D341Med (cell line): ENCODE measurements around the gene PABPC4L.
"Not testable (repeated sequence)": the region's sequence is repeated elsewhere in the genome, so short reads cannot be mapped to it uniquely, and the experiment has no call there.

Experiments used
- DNase-seq: peaks from one replicate; pipeline ENCODE4 v3.0.0; 2012; ENCODE audit warnings: low spot score

The PABPC4L gene

GRCh38 chr4:134201216-134202161 is at the start of gene PABPC4L:
Gene PABPC4L (minus strand): TSS chr4:134201789. CDS start chr4:134201019, 770 bp downstream.
- DNase-seq = no peak

- DNase-seq = no peak
These were observed 49.7 kb upstream of the PABPC4L start for GRCh38 chr4:134251322-134251721.

DNA sequence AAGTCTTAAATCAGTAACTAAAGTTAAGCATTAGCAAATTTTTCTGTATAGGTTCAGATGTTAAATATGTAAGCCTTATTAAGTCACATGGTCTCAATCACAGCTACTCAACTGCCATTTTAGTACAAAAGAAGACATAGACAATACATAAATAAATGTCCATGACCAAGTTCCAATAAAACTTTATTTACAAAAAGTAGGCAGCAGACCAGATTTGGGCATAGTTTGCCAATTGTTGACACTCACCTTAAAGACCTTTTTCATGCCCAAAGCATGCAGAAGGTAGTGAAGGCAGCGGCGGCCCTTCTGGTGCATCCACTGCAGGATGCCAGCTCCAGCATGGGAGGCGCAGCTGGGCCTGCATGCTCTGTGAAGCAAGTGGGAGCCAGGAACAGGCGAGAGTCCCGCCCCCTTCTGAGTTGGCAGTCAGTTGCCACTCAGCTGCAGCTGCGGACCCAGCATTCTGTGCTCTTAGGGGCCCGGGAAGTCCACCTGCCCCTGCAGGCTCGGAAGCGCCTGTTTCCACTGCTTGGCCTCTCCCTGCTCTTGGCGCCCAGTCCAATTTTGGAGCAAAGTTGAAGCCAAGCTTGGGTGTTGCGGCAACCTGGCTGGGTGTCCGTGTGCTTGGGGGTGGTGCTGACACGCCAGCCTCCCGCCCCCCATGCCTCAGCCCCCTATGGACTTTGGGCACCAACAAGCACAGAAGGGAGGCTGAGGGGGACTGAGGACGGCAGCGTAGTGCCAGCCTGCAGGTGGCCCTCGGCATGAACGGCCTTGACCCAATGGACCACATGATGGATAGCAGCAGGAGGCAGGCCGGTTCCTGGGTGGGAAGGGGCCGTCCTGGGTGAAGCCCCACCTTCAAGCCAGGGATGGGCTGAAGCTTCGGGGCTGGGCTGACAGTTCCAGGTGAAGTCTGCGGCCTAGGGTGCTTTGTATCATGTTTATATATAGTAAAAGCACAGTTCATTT is 42.4 kb upstream of the PABPC4L start:
- no peak for DNase-seq

GRCh38 chr4:134219043-134219442 is 17.5 kb upstream of the PABPC4L start:
- DNase-seq = no peak

- no peak for DNase-seq
These were observed 14.8 kb upstream of the PABPC4L start for GRCh38 chr4:134216411-134216810.

- no peak for DNase-seq
These were observed 14.2 kb upstream of the PABPC4L start for GRCh38 chr4:134215620-134216344.

DNA sequence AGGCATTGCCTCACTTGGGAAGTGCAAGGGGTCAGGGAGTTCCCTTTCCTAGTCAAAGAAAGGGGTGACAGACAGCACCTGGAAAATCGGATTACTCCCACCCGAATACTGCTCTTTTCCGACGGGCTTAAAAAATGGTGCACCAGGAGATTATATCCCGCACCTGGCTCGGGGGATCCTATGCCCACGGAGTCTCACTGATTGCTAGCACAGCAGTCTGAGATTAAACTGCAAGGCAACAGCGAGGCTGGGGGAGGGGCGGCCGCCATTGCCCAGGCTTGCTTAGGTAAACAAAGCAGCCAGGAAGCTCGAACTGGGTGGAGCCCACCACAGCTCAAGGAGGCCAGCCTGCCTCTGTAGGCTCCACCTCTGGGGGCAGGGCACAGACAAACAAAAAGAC is 6.4 kb upstream of the PABPC4L start:
- not testable (repeated sequence) for DNase-seq

DNA sequence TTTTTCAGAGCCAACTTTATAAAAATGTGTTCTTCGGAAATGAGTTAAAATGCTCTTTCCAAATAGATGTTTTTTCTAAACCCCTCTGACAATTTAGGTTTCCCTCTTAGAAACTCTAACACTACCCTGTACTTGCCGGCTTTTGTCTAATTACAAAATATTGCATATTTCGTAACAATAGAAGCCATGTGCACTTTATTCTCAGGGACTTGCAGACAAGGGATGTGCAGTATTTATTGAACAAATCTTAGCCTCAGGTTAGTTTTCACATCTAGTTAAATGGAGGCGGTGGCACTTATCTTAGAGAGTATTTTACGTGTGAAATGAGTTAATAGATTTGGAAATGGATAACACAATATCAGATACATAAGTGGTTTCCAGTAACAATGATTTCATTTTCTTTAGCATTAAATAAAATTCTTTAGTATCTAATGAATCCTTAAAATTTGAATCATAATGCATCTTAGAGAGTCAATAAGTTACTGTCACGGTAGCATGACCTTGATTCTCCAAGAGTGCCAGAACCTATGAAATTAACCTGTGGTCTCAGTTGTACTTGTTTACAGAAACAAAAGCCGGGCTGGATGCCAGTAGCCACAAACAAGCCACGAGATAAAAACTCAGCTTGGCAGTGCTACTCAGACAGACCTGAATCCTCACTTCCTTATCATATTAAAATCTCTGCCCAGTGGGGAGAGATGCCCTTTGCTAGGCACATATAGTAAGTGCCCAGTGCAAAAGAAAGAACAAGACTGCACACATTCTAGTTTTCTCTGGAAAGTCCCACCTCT is 772 bp upstream of the PABPC4L start:
- no peak for DNase-seq

DNA sequence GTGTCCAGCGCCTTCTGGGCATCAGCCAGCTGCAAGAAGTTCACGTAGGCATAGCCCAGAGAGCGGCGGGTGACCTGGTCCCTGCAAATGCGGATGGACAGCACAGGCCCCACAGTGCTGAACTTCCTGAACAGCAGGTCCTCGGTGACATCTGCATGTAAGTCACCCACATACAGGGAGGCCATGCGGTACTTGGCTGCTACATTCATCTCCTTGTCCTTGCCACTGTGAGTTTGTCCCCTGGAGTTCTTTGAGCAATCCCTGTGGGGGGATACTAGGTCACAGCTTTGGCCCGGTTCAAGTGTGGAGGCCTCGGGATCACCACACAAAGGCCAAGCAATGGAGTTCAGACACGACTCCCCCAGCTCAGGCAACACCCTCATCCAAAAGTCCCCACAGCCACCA is 776 bp downstream of the PABPC4L start:
- DNase-seq = no peak

DNA sequence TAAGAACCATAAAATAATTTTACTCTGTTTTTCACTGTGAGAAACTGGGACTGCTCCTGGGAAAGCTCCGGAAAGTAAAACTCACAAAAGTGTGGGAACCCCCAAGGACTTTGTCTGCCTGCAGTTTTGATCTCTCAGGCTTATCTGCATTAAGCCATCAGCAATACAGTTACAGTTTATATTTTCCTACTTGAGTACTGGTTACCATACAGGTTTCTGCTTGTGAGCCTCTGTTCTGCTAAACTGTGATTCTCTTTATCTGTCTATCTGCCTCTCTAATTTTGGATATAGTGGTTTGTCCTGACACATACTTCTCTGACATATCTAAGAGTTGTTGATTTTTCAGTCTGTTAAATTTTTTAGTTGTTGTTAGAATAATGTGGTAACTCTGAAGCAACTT is 11.6 kb downstream of the PABPC4L start:
- DNase-seq = no peak

GRCh38 chr4:134189480-134189879 is 12.1 kb downstream of the PABPC4L start:
- no peak for DNase-seq

GRCh38 chr4:134178706-134179105 is 22.9 kb downstream of the PABPC4L start:
- no peak for DNase-seq

- DNase-seq = no peak
These were observed 27.3 kb downstream of the PABPC4L start for GRCh38 chr4:134174271-134174670.

GRCh38 chr4:134160211-134160610 is 41.4 kb downstream of the PABPC4L start:
- no peak for DNase-seq

GRCh38 chr4:134154097-134154496 is 47.5 kb downstream of the PABPC4L start:
- DNase-seq = no peak

- no peak for DNase-seq
These were observed 53.6 kb downstream of the PABPC4L start for GRCh38 chr4:134147941-134148340.
